Astrocyte (in vitro differentiated cells and primary cell): ENCODE data around the gene KRTAP5-10. TPM values are rescaled to one million over a fixed set of nuclear protein-coding genes. Genes with fewer than 3 reads are reported as not detected.
"Not testable (repeated sequence)": the region's sequence is repeated elsewhere in the genome, so short reads cannot be mapped to it uniquely, and the experiment has no call there.

Experiments used
- DNase-seq: peaks from one replicate; pipeline ENCODE4 v3.0.0-alpha.2; 2010; ENCODE audit warnings: low read depth
- FAIRE-seq: peaks from 2 replicates; lab custom pipeline; 2011; peaks lifted over from hg19 to GRCh38; lab: Jason Lieb, UNC
- H2AFZ ChIP-seq: 2 replicates; pipeline ENCODE4 v1.6.0; 2012; ENCODE audit warnings: low read depth, low read length, inconsistent platforms
- H3K27ac ChIP-seq: 2 replicates; pipeline ENCODE4 v1.5.1; 2011; ENCODE audit warnings: low read depth, low read length, inconsistent platforms
- H3K27me3 ChIP-seq: 2 replicates; pipeline ENCODE4 v1.6.0; 2011; ENCODE audit warnings: low read length, inconsistent platforms; ENCODE audit not compliant: insufficient read depth
- H3K36me3 ChIP-seq: 2 replicates; pipeline ENCODE4 v1.5.1; 2011; ENCODE audit warnings: low read length, inconsistent platforms; ENCODE audit not compliant: insufficient read depth
- H3K4me1 ChIP-seq: 2 replicates; pipeline ENCODE4 v1.5.1; 2011; ENCODE audit warnings: low read length, inconsistent platforms; ENCODE audit not compliant: insufficient read depth
- H3K4me2 ChIP-seq: 2 replicates; pipeline ENCODE4 v1.6.0; 2012; ENCODE audit warnings: low read length, inconsistent platforms
- H3K4me3 ChIP-seq: 2 replicates; pipeline ENCODE4 v1.5.1; 2011; ENCODE audit warnings: low read depth, mild to moderate bottlenecking, low read length, inconsistent platforms; ENCODE audit not compliant: insufficient read depth
- H3K79me2 ChIP-seq: 2 replicates; pipeline ENCODE4 v1.6.0; 2012; ENCODE audit warnings: mild to moderate bottlenecking, low read length, inconsistent platforms; ENCODE audit not compliant: insufficient read depth
- H3K9ac ChIP-seq: 2 replicates; pipeline ENCODE4 v1.6.0; 2012; ENCODE audit warnings: mild to moderate bottlenecking, low read length, inconsistent platforms
- H3K9me3 ChIP-seq: 2 replicates; pipeline ENCODE4 v1.5.1; 2012; ENCODE audit warnings: low read depth, mild to moderate bottlenecking, low read length, inconsistent platforms; ENCODE audit not compliant: insufficient read depth
- H4K20me1 ChIP-seq: 2 replicates; pipeline ENCODE4 v1.6.0; 2012; ENCODE audit warnings: low read length, inconsistent platforms; ENCODE audit not compliant: insufficient read depth
- H3K27ac Mint-ChIP-seq: one replicate; pipeline ENCODE4 v1.8.0; 2021; ENCODE audit warnings: mild to moderate bottlenecking, mixed read lengths; ENCODE audit not compliant: unreplicated experiment
- H3K27me3 Mint-ChIP-seq: one replicate; pipeline ENCODE4 v1.8.0; 2021; ENCODE audit warnings: low read depth, mixed read lengths; ENCODE audit not compliant: unreplicated experiment
- H3K36me3 Mint-ChIP-seq: one replicate; pipeline ENCODE4 v1.8.0; 2021; ENCODE audit warnings: low read depth, mixed read lengths; ENCODE audit not compliant: unreplicated experiment
- H3K4me1 Mint-ChIP-seq: one replicate; pipeline ENCODE4 v1.8.0; 2021; ENCODE audit warnings: low read depth, mixed read lengths; ENCODE audit not compliant: unreplicated experiment
- H3K4me3 Mint-ChIP-seq: one replicate; pipeline ENCODE4 v1.8.0; 2021; ENCODE audit warnings: mild to moderate bottlenecking, moderate library complexity, mixed read lengths; ENCODE audit not compliant: unreplicated experiment
- H3K9me3 Mint-ChIP-seq: one replicate; pipeline ENCODE4 v1.8.0; 2021; ENCODE audit warnings: mild to moderate bottlenecking, mixed read lengths; ENCODE audit not compliant: unreplicated experiment
- EZH2 ChIP-seq: IDR thresholded peaks from 2 replicates; pipeline ENCODE4 v1.6.1; 2012; ENCODE audit warnings: mild to moderate bottlenecking, low read length, inconsistent platforms; ENCODE audit not compliant: insufficient read depth
- total RNA-seq: library from RNA; stranded (reverse); gene quantifications from 2 replicates; pipeline ENCODE4 v1.2.1, GENCODE V29; 2021
- TF ChIP-seq, protein P1 (sequence below): IDR thresholded peaks from 2 replicates; pipeline ENCODE4 v1.5.1; 2011; ENCODE audit warnings: low read depth, mild to moderate bottlenecking, inconsistent platforms, low read length, moderate library complexity; ENCODE audit not compliant: insufficient read depth

Gene KRTAP5-10
- total RNA-seq, 1 donor from 2014 or later = not detected

DNA sequence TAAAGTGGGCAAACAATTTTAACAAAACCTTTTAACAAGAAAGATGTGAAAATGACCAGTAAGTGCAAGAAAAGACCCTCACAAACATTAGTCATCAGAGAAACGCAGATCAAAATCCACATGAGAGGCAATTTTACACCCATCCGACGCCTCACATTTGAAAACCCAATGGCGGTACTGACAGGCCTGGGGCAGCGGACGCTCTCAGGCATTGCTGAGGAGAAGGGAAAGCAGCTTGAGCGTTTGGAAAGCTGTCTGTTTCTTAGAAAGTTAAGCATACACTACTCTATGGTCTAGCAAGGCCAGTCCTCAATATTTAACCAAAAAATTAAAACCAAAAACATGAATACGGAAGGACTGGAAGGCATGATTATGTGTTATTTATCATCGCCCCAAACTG is 29.5 kb upstream of the KRTAP5-10 start:
- H3K36me3 Mint-ChIP-seq = peaks cover 2% of the 10 kb centered on the region
- Histone ChIP-seq H3K27me3 (no peaks in the 10 kb centered on the region), H2AFZ (no peak overlapping the region), H4K20me1 (no peaks in the 10 kb centered on the region), H3K4me2 (no peak overlapping the region), H3K79me2 (no peaks in the 10 kb centered on the region), H3K9me3 (no peaks in the 10 kb centered on the region), H3K9ac (no peak overlapping the region), H3K27ac (no peak overlapping the region), H3K4me3 (no peak overlapping the region), H3K4me1 (no peaks in the 10 kb centered on the region), H3K36me3 (no peaks in the 10 kb centered on the region)
- no peak overlapping the region for H3K27ac Mint-ChIP-seq
- DNase-seq (no peak), FAIRE-seq (no peak)
- peaks cover 2% of the 10 kb centered on the region for H3K4me1 Mint-ChIP-seq
- H3K27me3 Mint-ChIP-seq = peaks cover 15% of the 10 kb centered on the region
- H3K9me3 Mint-ChIP-seq = peaks cover 6% of the 10 kb centered on the region
- TF ChIP-seq EZH2 = no peak
- TF ChIP-seq, protein P1, sequence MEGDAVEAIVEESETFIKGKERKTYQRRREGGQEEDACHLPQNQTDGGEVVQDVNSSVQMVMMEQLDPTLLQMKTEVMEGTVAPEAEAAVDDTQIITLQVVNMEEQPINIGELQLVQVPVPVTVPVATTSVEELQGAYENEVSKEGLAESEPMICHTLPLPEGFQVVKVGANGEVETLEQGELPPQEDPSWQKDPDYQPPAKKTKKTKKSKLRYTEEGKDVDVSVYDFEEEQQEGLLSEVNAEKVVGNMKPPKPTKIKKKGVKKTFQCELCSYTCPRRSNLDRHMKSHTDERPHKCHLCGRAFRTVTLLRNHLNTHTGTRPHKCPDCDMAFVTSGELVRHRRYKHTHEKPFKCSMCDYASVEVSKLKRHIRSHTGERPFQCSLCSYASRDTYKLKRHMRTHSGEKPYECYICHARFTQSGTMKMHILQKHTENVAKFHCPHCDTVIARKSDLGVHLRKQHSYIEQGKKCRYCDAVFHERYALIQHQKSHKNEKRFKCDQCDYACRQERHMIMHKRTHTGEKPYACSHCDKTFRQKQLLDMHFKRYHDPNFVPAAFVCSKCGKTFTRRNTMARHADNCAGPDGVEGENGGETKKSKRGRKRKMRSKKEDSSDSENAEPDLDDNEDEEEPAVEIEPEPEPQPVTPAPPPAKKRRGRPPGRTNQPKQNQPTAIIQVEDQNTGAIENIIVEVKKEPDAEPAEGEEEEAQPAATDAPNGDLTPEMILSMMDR = no peak
- no peak overlapping the region for H3K4me3 Mint-ChIP-seq

DNA sequence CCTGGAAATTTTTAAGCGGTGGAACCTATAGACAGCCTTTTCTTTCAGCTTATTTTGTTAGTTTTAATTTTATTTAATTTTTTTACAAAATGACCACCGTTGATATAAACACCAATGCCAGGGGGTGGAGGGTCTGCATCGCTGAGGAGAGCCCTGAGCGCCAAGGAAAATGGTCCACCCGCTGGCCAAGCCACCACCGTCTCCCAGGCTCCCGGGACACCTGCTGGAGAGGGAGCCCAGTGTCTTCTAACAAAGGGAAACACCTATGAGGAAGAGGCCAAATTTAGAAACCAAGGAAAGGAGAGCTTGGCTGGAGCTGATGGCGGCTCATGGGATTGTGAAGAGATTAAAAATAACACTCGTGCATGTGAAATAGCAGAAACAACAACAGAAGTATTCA is 27.8 kb upstream of the KRTAP5-10 start:
- Mint-ChIP-seq H3K27me3 (peaks cover 15% of the 10 kb centered on the region), H3K27ac (no peak overlapping the region), H3K4me1 (peaks cover 2% of the 10 kb centered on the region), H3K4me3 (no peak overlapping the region), H3K36me3 (no peaks in the 10 kb centered on the region), H3K9me3 (no peaks in the 10 kb centered on the region)
- FAIRE-seq = no peak
- no peak for DNase-seq
- H3K27me3 ChIP-seq = no peaks in the 10 kb centered on the region
- H3K4me3 ChIP-seq = no peak overlapping the region
- H3K36me3 ChIP-seq = no peaks in the 10 kb centered on the region
- TF ChIP-seq, protein P1 = no peak
- TF ChIP-seq EZH2 = no peak
- H4K20me1 ChIP-seq = no peaks in the 10 kb centered on the region
- H3K4me2 ChIP-seq = no peak overlapping the region
- no peak overlapping the region for H2AFZ ChIP-seq
- H3K27ac ChIP-seq = no peak overlapping the region
- H3K79me2 ChIP-seq = no peaks in the 10 kb centered on the region
- no peaks in the 10 kb centered on the region for H3K4me1 ChIP-seq
- no peak overlapping the region for H3K9ac ChIP-seq
- no peaks in the 10 kb centered on the region for H3K9me3 ChIP-seq

DNA sequence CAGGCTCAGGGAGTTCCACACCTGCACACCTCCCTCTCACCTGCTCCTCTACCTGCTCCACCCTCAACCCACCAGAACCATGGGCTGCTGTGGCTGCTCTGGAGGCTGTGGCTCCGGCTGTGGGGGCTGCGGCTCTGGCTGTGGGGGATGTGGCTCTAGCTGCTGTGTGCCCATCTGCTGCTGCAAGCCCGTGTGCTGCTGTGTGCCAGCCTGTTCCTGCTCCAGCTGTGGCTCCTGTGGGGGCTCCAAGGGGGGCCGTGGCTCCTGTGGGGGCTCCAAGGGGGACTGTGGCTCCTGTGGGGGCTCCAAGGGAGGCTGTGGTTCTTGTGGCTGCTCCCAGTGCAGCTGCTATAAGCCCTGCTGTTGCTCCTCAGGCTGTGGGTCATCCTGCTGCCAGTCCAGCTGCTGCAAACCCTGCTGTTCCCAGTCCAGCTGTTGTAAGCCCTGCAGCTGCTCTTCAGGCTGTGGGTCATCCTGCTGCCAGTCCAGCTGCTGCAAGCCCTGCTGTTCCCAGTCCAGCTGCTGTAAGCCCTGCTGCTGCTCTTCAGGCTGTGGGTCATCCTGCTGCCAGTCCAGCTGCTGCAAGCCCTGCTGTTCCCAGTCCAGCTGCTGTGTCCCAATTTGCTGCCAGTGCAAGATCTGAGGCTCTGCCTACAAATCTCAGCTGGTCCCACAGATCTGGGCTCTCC is 27.2 kb upstream of the KRTAP5-10 start, which contains the start of gene KRTAP5-8:
TSS of gene KRTAP5-8 (plus strand) at position 49 of the 689 bp plus-strand sequence. CDS start at position 80, 31 bp downstream.
- not testable (repeated sequence) for H3K79me2 ChIP-seq, FAIRE-seq, H3K9ac ChIP-seq, H3K4me3 ChIP-seq, H3K4me2 ChIP-seq, H2AFZ ChIP-seq, H3K4me1 Mint-ChIP-seq, H3K27me3 ChIP-seq, H4K20me1 ChIP-seq, H3K4me1 ChIP-seq, H3K4me3 Mint-ChIP-seq, H3K36me3 Mint-ChIP-seq, H3K9me3 ChIP-seq, H3K27ac ChIP-seq, H3K36me3 ChIP-seq, H3K9me3 Mint-ChIP-seq, DNase-seq
- Mint-ChIP-seq H3K27me3 (peaks cover 18% of the 10 kb centered on the region), H3K27ac (peak within 1 kb of the TSS; percentile 78)
